GM23248 (cell line): ENCODE results near the gene SMIM9.

Experiments
- EZH2 ChIP-seq: fragments of 200-600 bp; sonication (generic); IDR thresholded peaks from 2 replicates; pipeline ENCODE4 v1.6.1; 2018; ENCODE audit warnings: antibody characterized with exemption, mild to moderate bottlenecking; ENCODE audit not compliant: insufficient read depth, poor library complexity, severe bottlenecking
- EZH2phosphoT487 ChIP-seq: fragments of 200-600 bp; sonication (generic); IDR thresholded peaks from 2 replicates; pipeline ENCODE4 v1.6.1; 2018; ENCODE audit warnings: antibody characterized with exemption, moderate library complexity, mild to moderate bottlenecking, low read depth; ENCODE audit not compliant: insufficient read depth

- TF ChIP-seq EZH2phosphoT487 (no peak), EZH2 (no peak)
These were observed 21.9 kb downstream of the SMIM9 start for GRCh38 chrX:154812341-154813101.
